HPDE6-E6E7 (cell line): ENCODE measurements around the gene CASKIN2.
"Not testable (repeated sequence)": the region's sequence is repeated elsewhere in the genome, so short reads cannot be mapped to it uniquely, and the experiment has no call there.

Experiments
- DNase-seq: peaks from one replicate; pipeline ENCODE4 v3.0.0; 2011; ENCODE audit warnings: missing footprints; ENCODE audit errors: extremely low spot score

The CASKIN2 gene

DNA sequence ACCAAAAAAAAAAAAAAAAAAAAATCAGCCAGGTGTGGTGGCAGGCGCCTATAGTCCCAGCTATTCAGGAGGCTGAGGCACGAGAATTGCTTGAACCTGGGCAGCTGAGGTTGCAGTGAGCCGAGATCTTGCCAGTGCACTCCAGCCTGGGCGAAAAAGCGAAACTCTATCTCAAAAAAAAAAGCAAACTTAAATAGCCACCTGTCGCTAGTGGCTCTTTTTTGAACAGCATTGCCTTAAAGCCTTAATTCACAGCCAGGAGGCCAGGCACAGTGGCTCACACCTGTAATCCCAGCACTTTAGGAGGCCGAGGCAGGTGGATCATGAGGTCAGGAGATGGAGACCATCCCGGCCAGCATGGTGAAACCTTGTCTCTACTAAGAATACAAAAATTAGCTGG is 5.1 kb upstream of the CASKIN2 start:
- not testable (repeated sequence) for DNase-seq

DNA sequence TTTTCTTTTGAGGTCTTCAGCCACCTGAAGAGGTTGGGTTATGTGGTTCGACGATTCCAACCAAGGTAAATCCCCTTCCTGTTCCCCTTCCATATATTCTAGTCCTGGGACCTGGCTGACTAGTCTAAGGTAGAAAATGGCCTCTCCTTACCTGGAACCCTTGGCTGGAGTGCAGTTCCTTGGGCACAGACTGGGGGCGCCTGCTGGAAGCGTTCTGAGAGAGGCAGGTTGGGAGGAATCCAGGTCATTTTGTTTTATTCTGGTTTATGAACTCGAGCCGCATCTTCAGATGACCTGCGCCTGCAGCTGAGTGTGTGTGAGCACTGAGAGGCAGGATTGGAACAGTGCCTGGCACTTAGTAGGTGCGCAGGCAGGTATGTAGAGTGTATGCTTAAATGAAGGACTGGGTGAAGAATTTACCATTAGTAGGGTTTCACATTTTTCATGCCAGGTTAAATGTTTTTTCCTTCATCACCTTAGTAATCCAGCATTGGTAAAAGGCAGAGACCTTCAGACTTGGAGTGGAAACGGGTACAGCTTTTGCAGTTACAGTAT is 3.7 kb upstream of the CASKIN2 start:
- no peak for DNase-seq

DNA sequence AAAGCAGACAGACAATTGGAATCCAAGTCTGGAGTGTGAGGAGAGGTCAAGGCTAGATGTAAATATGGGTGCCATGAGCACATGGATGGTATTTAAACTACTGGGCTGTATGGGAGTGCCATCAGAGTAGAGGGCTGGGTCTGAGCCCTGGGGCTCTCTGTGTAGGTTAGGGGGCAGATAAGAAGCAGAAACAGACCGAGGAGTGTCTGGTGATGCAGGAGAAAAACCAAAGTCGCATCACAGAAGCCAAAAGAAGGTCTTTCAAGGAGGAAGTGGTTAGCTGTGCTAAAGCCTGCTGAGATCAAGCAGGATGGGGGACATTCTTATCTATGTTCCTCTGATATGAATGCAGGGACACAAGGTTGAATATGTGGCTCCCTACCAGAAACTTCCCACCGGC is 2.9 kb upstream of the CASKIN2 start:
- DNase-seq = no peak

DNA sequence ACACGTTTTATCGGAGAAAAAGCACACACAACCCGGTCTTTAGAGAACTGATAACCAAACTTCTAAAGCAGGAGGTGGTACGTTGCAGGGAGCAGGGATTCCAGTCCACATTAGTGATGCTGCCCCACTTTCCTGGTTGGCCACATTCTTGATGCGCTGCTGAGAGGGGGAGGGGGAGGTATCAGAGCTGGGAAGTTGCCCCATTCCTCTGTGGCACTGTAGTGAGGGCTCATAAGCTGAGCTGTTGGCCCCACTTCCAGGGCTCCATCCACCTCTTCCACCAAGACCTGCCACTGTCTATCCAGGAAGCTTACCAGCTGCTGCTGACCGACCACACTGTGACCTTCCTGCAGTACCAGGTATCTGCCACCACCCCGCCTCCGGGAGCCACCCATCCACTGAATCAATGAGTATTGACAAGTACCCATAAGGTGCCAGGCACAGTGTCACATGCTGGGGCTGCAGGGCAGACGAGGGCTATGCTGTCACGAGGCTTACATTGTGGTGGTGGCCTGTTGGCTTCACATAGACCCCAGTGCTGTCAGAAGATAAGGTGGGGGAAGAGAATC is 2.0 kb upstream of the CASKIN2 start:
- DNase-seq = no peak

DNA sequence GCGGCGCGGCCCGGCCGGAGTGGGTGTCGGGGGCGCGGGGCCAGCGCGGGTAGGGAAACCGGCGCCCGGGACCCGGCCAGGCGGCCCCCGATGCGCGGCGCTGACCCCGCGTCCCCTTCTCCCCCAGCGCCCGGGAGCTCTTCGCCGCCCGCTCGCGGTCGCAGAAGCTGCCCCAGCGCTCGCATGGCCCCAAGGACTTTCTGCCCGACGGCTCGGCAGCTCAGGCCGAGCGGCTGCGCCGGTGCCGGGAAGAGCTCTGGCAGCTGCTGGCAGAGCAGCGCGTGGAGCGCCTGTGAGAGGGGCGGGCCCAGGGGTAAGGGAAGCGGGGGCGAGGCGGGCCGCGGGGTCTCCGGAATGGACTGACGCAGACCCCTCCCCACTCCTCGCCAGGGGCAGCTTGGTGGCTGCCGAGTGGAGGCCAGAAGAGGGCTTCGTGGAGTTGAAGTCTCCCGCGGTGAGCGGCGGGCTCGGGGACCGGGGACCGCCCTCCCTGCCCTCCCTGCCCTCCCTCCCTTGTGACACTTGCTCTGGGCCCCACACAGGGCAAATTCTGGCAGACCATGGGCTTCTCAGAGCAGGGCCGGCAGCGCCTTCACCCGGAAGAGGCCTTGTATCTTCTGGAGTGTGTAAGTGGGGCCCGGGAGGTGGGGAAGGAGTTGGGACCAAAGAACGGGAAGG is 1.4 kb upstream of the CASKIN2 start:
- DNase-seq = no peak

DNA sequence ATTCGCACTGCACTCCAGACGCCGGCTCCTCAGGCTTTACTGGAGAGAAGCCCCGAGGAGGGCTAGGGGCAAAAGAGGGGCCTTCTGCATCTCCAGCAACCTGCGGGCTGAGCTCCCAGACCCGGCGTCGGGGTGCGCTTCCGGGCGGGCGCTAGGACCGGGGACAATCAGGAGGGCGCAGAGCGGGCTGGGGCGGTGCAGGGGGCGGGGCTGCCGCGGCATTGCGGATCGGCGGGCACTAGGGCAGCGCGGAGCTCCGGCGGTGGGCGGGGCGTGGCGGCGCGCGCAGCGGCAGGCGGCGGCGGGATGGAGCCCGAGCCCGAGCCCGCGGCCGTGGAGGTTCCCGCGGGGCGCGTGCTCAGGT is 900 bp upstream of the CASKIN2 start, which contains the start of gene TSEN54:
Gene TSEN54, plus strand, starts transcription at position 274 of the 364 bp plus-strand sequence. Its CDS starts 33 bp downstream, at position 307.
- DNase-seq = peak; percentile 97

DNA sequence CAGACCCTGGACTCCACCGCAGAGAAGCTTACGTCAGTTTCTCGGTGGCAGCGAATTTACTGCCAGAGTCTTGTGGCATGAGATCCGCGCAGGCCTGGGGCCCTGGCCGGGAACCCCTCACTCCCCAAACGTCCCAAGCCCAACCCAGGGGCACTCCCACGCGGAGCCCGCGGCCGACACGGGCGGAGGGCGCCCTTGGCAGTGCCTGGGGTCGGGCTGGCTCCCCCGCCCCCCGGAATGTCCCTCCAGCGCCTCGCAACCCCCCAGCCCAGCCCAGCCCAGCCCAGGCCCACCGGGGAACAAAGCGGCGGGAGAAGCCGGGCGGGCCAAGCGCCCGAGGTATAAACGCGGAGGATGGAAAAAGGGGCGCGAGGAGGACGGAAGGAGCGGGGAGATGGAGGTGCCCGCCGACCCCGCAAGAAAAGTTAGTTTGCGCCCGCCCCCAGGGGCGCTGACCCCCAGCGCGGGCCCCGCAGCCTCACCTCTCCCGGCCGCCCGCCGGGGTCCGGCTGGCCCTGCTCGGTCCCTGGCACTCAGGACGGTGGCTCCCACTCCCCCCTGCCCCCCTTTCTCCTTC is 330 bp downstream of the CASKIN2 start:
- no peak for DNase-seq

DNA sequence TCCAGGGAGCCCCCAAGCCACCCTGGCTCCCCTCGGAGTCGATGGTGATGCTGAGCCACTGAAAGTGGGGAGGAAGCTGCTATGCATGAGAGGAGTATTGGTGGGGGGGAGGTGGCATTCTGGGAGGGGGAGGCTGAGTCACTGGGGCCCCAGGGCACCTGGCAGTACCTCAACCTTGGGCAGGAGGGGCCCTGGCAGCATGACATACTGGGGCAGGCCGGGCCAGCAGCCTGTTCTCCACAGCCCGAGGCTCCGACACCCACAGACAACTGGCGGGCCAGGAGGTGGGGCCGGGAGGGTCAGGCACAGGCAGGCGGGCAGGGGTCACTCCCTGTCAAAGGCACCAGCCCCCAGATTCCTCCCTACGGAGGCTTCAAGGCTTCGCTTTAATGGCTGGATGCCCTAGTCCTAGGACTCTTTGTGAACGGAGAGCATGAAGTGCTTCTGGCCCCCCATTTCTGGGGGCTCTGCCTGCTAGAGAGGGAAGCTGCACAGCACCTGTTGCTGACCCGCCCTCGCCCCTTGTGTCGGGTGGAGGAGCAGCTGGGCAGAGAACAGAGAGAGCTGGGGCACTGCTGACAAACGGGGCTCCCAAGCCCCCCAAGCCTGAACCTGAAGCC is 928 bp downstream of the CASKIN2 start:
- peak; percentile 74 for DNase-seq

DNA sequence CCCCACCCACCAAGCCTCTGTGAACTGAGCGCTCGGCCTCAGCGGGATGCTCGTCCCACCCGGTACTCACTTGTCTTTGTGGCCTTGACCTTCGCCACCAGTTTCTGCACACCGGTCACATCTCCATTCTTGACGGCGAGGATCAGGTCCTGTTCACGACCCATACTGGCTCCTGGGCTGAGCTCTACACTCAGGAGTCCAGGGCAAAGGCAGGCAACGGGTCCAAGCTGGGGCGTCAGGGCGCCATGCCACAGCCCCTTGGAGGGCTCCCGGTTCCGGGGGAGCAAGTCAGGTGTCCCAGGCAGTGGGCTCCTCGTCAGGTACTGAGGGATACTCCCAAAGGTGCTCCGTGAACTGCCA is 1.7 kb downstream of the CASKIN2 start:
- no peak for DNase-seq

DNA sequence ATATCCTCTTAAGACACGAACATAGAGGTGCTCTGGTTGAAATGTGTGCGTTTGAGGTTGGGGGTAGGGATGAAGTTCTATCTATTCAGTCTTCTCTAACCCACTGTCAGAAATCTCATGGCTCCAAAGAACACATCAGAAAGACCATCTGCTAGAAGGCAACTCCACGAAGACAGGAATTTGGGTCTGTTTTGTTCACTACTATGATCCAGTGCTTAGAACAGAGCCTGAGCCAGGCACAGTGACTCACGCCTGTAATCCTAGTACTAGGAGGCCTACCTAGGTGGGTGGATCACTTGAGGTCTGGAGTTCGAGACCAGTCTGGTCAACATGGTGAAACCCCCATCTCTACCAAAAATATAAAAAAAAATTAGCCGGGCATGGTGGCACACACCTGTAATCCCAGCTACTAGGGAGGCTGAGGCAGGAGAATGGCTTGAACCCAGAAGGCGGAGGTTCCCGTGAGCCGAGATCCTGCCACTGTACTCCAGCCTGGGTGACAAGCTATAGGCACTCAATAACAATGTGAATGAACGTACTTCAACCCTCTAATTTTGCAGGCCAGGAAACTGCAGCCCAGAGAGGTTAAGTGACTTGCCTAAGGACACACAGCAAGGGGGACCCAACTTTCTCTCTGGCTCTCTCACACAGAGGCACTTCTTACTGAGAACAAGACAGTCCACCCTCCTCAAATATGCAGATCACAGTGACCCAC is 2.3 kb downstream of the CASKIN2 start:
- no peak for DNase-seq

DNA sequence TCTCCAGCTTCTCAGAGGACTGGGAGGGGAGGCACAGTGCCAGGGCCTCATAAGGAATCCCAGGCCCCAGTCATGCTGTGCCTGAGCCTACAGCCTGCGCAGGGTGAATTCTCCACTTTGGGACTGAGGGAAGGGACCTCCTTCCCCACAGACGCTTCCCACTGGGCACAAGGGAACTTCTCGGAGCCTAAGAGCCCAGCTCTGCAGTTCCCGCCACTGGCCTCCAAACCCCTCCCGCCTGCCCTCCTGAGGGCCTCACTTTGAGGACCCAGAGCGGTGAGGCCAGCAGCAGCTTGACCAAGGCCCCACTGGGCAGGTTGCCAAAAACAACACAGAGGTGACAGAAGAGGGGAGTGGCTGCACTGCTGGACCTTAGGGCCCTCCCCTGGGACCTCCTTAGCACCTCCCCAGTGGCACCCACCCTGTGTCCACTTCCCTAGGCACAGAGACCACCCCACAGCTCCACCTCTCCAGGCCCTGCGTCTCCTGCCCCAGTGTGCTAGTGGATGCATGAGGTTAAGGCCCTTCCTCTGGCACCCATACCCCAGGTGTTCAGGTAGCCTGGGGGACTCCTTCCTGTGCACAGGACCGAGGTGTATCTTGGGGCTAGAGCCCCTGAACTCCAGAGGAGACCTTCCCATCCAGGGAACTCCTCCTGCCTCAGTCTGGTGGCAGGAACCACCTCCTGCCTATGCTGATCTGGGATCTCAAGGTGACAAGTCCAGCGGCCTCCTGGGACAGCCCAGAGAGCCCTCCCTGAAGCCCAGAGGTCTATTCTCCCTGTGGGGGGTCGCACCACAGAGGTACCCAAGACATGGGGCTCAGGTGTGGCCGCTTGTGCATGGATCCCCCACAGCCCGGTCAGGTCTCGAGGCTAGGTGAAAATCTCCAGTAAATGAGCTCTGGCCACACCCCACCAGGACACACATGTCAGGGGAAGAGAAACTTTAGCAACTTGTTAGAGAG is 3.4 kb downstream of the CASKIN2 start:
- no peak for DNase-seq

DNA sequence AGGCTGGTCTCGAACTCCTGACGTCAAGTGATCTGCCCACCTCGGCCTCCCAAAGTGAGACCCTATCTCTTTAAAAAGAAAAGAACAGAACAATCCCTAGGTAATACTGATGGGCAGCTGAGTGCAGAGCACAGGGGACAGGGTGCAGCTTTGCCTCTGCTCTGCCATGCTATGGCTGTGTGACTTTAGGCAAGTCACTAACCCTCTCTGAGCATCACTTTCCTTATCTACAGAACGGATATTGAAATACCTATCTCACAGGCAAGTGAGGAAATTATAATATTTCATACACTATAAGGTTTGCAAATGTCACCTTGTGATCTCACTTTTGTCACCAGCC is 4.1 kb downstream of the CASKIN2 start:
- no peak for DNase-seq

DNA sequence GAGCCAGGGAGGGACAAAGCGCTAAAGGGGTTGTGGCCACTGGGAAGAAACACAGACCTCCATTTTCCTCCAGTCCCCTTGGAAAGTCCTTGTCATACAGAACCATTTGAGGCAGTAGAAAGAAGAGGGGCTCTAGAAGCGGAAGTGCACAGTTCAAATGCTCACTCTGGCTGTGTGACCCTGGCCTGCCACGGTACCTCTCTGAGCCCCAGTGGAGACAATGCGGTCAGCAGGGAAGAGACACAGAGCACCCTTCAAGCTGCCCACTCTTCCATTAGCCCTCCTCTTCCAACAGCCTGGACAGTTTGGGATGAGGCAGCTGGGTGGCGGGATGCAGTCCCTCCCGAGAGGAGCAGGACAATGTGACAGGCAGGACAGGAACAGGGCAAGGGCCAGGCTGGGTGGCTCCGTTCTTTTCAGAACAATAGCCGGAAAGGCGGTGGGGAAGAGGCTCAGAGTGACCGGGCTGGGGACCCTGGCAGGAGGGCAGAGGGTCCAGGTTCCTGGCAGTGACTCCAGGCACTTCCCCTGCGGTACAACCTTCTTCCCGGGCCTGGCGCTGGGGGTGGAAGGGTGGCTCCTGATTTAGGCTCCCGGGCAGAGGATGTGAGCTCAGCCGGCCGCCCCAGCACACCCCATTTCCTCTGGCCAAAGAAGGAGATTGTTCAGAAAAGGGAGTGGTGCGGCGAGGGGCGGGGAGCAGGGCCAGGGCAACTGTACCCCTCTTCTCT is 5.6 kb downstream of the CASKIN2 start:
- no peak for DNase-seq

DNA sequence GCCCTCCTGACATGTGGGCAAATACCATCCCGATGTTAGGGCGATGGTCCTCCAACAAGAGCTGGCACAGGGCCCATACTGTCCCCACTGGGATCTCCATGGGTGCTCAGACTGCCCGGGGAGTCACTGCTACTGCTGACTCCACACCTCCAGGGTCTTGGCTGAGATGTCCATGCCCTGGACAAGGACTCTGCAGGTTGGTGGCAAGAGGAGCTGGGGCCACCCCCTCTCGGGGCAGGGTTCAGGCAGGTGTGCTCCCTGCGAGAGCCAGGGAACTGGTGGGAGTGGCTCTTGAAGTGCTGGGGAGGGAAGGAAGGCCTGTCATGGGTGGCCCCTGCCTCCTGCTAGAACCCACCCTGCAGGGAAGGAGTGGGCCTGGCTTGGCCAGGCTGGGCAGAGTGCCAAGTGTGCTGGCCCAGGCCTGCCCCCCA is 6.4 kb downstream of the CASKIN2 start:
- DNase-seq = no peak

DNA sequence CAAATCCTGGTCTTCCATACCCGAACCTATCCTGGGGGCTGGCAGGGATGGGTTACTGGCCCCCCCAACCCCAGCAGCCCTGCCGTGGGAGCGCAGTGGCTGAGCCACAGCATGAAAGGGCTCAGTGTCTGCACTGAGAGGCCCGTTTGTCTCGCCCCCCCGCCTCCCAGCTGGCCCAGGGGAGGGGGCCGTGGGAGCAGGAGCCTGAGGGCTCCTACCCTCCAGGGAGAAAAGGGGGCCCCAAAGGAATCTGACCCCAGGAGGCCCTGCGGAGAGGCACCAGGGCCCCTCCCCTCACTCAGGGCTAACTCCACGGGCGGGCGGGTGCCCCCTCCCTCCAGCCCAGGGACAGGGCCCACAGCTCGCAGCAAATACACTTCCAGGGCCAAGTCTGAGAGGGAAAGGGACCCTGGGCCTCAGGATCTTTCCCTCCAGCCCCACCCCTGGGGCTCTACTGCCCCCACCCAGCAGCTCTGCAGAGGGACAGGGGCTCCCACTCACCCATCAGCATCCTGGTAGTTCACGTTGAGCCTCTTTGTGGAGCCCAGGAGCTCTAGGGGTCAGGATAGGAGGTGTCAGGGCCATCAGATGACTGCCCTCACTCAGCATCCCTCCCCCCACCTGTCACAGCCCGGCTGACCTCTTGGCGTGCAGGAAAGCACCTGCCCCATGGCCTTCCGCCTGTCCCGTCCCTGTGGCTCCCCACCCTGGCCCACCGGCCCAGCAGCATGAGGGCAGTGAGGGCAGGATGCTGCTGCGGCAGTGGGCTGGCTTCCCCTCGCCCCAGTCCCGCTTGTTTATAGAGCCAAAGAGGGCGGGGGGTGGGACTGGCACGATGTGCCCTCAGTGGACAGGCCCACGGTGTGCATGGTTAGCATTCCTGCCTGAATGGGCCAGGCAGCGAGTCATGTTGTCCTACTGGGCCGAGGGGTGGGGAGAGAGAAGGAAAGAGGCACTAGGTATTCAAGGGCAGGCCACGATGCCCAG is 7.3 kb downstream of the CASKIN2 start:
- DNase-seq = no peak

DNA sequence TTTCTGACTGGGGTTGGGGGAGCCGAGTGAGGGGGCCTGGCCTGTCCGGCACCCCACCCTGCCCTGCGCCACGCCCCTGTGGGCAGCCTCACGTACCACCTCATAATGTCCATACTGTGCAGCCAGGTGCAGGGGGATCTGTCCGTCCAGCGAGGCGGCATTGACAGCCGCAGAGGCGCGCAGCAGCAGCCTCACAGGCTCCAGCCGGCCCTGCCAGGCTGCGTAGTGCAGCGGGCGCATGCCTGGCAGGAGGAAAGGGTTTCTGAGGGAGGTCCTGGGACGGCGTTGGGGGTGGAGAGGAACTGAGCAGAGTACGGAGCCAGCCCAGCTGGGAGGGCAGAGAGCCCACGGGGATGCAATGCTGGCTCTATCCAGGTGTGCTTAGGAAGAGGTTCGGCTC is 8.4 kb downstream of the CASKIN2 start:
- no peak for DNase-seq

DNA sequence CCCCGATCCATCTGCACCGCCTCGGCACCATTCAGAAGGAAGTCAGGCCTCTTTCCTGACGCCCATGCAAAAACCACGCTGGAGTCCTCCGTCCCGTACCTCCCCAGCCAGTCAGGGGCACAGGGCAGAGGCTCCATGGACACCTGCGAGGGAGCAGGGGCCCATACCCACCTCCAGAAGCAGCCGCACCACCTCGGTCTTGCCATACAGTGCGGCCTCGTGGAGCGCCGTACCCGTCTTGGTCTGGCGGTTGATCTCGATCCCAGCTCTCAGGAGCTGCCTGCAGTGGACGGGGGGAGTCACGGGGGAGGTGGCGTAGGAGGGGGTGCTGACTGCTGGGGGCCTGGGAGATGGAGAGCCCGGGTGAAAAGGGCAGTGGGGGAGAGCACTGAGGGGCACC is 9.2 kb downstream of the CASKIN2 start:
- no peak for DNase-seq

DNA sequence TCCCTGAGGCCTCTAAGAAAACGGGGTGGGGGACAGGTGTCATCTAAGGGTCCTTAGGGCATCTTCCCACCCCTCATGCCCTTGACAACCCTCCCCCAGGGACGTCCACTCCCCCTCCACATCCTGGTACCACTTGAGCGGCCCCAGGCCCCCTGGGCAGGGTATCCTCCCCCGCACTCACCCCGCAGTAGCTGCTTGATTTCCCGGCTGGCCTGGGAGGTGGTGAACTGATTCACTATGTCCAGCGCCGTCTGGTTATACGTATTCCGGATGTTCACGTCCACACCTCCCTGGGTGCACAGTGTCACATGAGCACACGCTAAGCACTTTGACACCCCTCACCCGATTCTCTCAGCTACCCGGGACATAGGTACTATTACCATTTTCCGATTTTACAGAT is 9.7 kb downstream of the CASKIN2 start:
- no peak for DNase-seq

DNA sequence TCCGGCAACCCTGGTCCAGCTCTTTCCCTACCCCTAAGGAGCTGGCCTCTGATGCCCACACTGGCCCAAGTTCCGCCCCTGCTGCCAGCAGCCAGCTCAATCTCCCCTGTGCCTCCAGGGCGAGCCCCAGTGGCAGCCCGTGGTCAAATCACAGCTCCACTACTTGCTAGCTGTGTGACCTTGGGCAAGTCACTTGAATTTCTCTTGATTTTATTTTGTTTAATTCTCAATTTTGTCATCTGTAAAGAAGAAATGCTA is 10.3 kb downstream of the CASKIN2 start:
- DNase-seq = no peak
